ENCODE measurements around the gene ASIP. TPM values are rescaled to one million over a fixed set of nuclear protein-coding genes. Genes with fewer than 3 reads are reported as not detected.
"Not testable (repeated sequence)": the region's sequence is repeated elsewhere in the genome, so short reads cannot be mapped to it uniquely, and the experiment has no call there.

ASIP gene
- total RNA-seq, 4 donors from 2014 or later: not detected

- ATAC-seq (ENCODE audit: low FRiP score): no peak
- no peak for DNase-seq (ENCODE audit: low spot score)
- TF ChIP-seq CTCF (IDR thresholded peaks at IDR 0.05): no peak
Observed at GRCh38 chr20:34231634-34232033, 9.6 kb upstream of the ASIP start.

- TF ChIP-seq CTCF (IDR thresholded peaks at IDR 0.05): no peak
- ATAC-seq (ENCODE audit: low FRiP score) (no peak), DNase-seq (ENCODE audit: low spot score) (no peak)
Observed at GRCh38 chr20:34232494-34233087, 8.6 kb upstream of the ASIP start.

- ATAC-seq (ENCODE audit: low FRiP score) (no peak), DNase-seq (ENCODE audit: low spot score) (no peak)
- no peak for TF ChIP-seq CTCF (IDR thresholded peaks at IDR 0.05)
Observed at GRCh38 chr20:34233687-34234086, 7.5 kb upstream of the ASIP start.

GRCh38 chr20:34235875-34236274 lies 5.3 kb upstream of the ASIP start:
- no peak for ATAC-seq (ENCODE audit: low FRiP score)
- no peak for DNase-seq (ENCODE audit: low spot score)
- no peak for TF ChIP-seq CTCF (IDR thresholded peaks at IDR 0.05)

GRCh38 chr20:34237942-34238341 lies 3.3 kb upstream of the ASIP start:
- DNase-seq (ENCODE audit: low spot score) (no peak), ATAC-seq (ENCODE audit: low FRiP score) (no peak)
- TF ChIP-seq CTCF (IDR thresholded peaks at IDR 0.05): no peak

GRCh38 chr20:34240121-34240520 lies 1.1 kb upstream of the ASIP start:
- no peak for TF ChIP-seq CTCF (IDR thresholded peaks at IDR 0.05)
- ATAC-seq (ENCODE audit: low FRiP score) (no peak), DNase-seq (ENCODE audit: low spot score) (no peak)

GRCh38 chr20:34242015-34242414 lies 792 bp downstream of the ASIP start:
- not testable (repeated sequence) for ATAC-seq (ENCODE audit: low FRiP score); DNase-seq (ENCODE audit: low spot score)

- DNase-seq (ENCODE audit: low spot score) (no peak), ATAC-seq (ENCODE audit: low FRiP score) (no peak)
- no peak for TF ChIP-seq CTCF (IDR thresholded peaks at IDR 0.05)
Observed at GRCh38 chr20:34242879-34243278, 1.7 kb downstream of the ASIP start.

All from omental fat pad (tissue), 4 donors.